Measurements from ENCODE around the gene HEATR9.

The HEATR9 gene

DNA sequence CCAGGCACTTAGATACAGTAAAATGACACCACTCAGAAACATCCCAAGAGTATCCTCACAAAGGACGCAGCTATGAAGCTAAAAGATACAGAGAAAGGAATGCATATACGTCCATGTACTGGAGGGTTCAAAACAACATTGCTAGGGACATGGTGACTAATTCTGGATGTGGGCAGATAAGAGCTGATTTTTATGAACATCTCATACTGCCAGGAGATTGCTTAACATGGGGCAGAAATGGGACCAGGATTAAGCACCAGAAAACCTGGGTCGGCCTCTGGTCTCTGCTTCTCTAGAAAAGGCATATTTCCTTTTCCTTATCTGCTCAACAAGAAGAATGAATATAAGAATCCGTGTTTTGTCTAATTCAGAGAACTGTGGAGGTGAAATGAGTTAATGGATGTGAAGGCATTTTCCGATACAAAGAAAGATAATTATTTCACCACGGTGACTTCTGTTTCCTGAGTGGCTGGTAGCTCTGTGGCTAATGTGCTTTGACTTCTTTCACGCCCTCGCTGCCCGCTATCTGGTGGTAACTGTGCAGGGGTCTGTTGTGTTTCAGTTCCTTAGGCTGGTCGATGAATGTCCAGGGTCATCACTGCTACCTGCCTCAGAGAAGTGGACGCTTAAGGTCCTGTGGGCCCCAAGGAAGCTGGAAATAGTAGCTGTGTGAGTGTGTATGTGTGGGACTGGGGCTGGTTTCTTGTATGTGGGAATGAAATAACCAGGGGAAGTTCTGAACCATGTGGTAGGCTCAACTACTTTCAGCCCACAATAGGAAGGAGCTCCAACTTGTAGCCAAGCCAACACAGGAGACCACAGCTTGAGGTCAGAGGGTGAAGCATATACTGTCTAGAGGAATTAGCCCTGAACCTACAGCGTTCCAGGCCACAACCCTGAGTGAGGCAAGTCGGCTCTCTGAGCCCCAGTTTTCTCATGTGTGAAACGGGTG, 27.2 kb upstream of the HEATR9 start:
- peak overlapping the region; percentile 2 for H3K4me2 ChIP-seq (ENCODE audit: low read depth, low read length, poor library complexity, severe bottlenecking)
- peak overlapping the region; percentile 17; the same call in 1 of the 2 replicates for H2AFZ ChIP-seq (ENCODE audit: low read length)
- H3K27me3 ChIP-seq (ENCODE audit: insufficient read depth, low read length, poor library complexity, severe bottlenecking) = no peaks in the 10 kb centered on the region
- no peaks in the 10 kb centered on the region for H3F3A ChIP-seq (ENCODE audit: low read depth)
- H3K9ac ChIP-seq (ENCODE audit: low read depth, low read length, poor library complexity, severe bottlenecking) = no peak overlapping the region
- no peak overlapping the region for H3K4me3 ChIP-seq (ENCODE audit: low read length, poor library complexity, severe bottlenecking)
- no peaks in the 10 kb centered on the region for H3K36me3 ChIP-seq (ENCODE audit: insufficient read depth, low read length)
- H3K9me2 ChIP-seq (replicated peaks; ENCODE audit: low read depth, low read length) = no peaks in the 10 kb centered on the region
- peaks cover 8% of the 10 kb centered on the region for H3K4me1 ChIP-seq (ENCODE audit: insufficient read depth, low read length, poor library complexity, severe bottlenecking)
- no peaks in the 10 kb centered on the region for H4K20me1 ChIP-seq (ENCODE audit: insufficient read depth, low read length, poor library complexity, severe bottlenecking)
- H3K9me3 ChIP-seq (ENCODE audit: insufficient read depth, low read depth, low read length) = no peaks in the 10 kb centered on the region
- H3K79me2 ChIP-seq (ENCODE audit: insufficient read depth, low read length) = no peaks in the 10 kb centered on the region
- TF ChIP-seq, protein P1, sequence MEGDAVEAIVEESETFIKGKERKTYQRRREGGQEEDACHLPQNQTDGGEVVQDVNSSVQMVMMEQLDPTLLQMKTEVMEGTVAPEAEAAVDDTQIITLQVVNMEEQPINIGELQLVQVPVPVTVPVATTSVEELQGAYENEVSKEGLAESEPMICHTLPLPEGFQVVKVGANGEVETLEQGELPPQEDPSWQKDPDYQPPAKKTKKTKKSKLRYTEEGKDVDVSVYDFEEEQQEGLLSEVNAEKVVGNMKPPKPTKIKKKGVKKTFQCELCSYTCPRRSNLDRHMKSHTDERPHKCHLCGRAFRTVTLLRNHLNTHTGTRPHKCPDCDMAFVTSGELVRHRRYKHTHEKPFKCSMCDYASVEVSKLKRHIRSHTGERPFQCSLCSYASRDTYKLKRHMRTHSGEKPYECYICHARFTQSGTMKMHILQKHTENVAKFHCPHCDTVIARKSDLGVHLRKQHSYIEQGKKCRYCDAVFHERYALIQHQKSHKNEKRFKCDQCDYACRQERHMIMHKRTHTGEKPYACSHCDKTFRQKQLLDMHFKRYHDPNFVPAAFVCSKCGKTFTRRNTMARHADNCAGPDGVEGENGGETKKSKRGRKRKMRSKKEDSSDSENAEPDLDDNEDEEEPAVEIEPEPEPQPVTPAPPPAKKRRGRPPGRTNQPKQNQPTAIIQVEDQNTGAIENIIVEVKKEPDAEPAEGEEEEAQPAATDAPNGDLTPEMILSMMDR (conservative IDR thresholded peaks at IDR 0.05; ENCODE audit: low read length) = no peak
- no peak for TF ChIP-seq EZH2phosphoT487 (IDR thresholded peaks at IDR 0.05; ENCODE audit: borderline replicate concordance)

DNA sequence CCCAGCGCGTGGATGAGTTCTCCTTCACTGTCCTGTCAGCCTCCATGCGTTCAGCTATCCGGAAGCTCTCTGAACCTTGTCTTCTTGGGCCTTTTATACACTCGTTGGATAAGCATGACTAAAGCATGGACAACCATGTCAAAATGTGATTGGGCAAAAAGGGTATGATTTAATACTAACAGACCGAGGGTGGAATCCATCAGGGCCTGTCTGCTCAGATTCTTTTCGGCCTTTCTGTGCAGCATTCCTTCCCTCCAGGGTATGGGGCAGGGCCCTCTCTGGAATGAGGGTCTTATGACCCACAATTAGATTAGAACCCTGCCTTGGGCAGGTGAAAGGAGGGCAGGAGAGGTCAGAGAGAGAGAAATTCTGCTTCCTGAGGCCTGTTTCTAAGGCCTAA, 25.5 kb upstream of the HEATR9 start:
- Histone ChIP-seq H3K4me2 (ENCODE audit: low read depth, low read length, poor library complexity, severe bottlenecking) (no peak overlapping the region), H3K4me1 (ENCODE audit: insufficient read depth, low read length, poor library complexity, severe bottlenecking) (peaks cover 17% of the 10 kb centered on the region), H3K9ac (ENCODE audit: low read depth, low read length, poor library complexity, severe bottlenecking) (no peak overlapping the region), H3K79me2 (ENCODE audit: insufficient read depth, low read length) (no peaks in the 10 kb centered on the region), H3K4me3 (ENCODE audit: low read length, poor library complexity, severe bottlenecking) (no peak overlapping the region), H3F3A (ENCODE audit: low read depth) (no peaks in the 10 kb centered on the region), H2AFZ (ENCODE audit: low read length) (no peak overlapping the region), H3K9me2 (replicated peaks; ENCODE audit: low read depth, low read length) (no peaks in the 10 kb centered on the region), H3K36me3 (ENCODE audit: insufficient read depth, low read length) (no peaks in the 10 kb centered on the region), H3K27me3 (ENCODE audit: insufficient read depth, low read length, poor library complexity, severe bottlenecking) (no peaks in the 10 kb centered on the region), H3K9me3 (ENCODE audit: insufficient read depth, low read depth, low read length) (no peaks in the 10 kb centered on the region), H4K20me1 (ENCODE audit: insufficient read depth, low read length, poor library complexity, severe bottlenecking) (no peaks in the 10 kb centered on the region)
- TF ChIP-seq EZH2phosphoT487 (IDR thresholded peaks at IDR 0.05; ENCODE audit: borderline replicate concordance) = no peak
- TF ChIP-seq, protein P1 (conservative IDR thresholded peaks at IDR 0.05; ENCODE audit: low read length) = no peak

DNA sequence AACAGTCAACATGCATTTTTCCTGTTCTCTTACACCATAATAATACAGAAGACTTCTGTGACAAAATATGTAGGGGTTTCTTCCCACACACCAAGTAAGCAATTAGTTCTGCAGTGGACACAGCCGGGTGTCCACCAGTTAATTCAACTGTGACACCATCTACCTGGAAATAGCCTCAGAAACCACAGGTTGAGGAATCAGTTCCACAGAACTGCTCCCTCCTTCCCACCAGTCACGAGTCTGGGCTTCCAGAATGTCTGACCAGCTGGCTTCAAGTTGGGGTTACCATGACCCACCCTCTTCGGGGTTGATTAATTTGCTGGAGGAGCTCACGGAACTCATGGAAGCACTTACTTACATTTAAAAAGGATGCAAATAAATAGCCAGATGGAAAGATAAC, 25.1 kb upstream of the HEATR9 start:
- no peaks in the 10 kb centered on the region for H3K36me3 ChIP-seq (ENCODE audit: insufficient read depth, low read length)
- no peak overlapping the region for H3K4me3 ChIP-seq (ENCODE audit: low read length, poor library complexity, severe bottlenecking)
- no peak overlapping the region for H2AFZ ChIP-seq (ENCODE audit: low read length)
- H4K20me1 ChIP-seq (ENCODE audit: insufficient read depth, low read length, poor library complexity, severe bottlenecking) = no peaks in the 10 kb centered on the region
- H3F3A ChIP-seq (ENCODE audit: low read depth) = no peaks in the 10 kb centered on the region
- H3K79me2 ChIP-seq (ENCODE audit: insufficient read depth, low read length) = no peaks in the 10 kb centered on the region
- no peak overlapping the region for H3K9ac ChIP-seq (ENCODE audit: low read depth, low read length, poor library complexity, severe bottlenecking)
- no peak overlapping the region for H3K4me2 ChIP-seq (ENCODE audit: low read depth, low read length, poor library complexity, severe bottlenecking)
- no peaks in the 10 kb centered on the region for H3K9me2 ChIP-seq (replicated peaks; ENCODE audit: low read depth, low read length)
- H3K4me1 ChIP-seq (ENCODE audit: insufficient read depth, low read length, poor library complexity, severe bottlenecking) = peaks cover 17% of the 10 kb centered on the region
- no peaks in the 10 kb centered on the region for H3K27me3 ChIP-seq (ENCODE audit: insufficient read depth, low read length, poor library complexity, severe bottlenecking)
- H3K9me3 ChIP-seq (ENCODE audit: insufficient read depth, low read depth, low read length) = no peaks in the 10 kb centered on the region
- TF ChIP-seq, protein P1 (conservative IDR thresholded peaks at IDR 0.05; ENCODE audit: low read length) = no peak
- no peak for TF ChIP-seq EZH2phosphoT487 (IDR thresholded peaks at IDR 0.05; ENCODE audit: borderline replicate concordance)

Data from Loucy (cell line).